HG03064 (cell line): Measurements from ENCODE around the gene ISOC2.
"Not testable (repeated sequence)": the region's sequence is repeated elsewhere in the genome, so short reads cannot be mapped to it uniquely, and the experiment has no call there.

Source experiments
- ATAC-seq: cut with Tn5 transposase; IDR thresholded peaks from one replicate; pipeline ENCODE4 v1.9.1; 2021; ENCODE audit warnings: low read depth; ENCODE audit not compliant: unreplicated experiment

ISOC2 gene, protein sequence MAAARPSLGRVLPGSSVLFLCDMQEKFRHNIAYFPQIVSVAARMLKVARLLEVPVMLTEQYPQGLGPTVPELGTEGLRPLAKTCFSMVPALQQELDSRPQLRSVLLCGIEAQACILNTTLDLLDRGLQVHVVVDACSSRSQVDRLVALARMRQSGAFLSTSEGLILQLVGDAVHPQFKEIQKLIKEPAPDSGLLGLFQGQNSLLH

DNA sequence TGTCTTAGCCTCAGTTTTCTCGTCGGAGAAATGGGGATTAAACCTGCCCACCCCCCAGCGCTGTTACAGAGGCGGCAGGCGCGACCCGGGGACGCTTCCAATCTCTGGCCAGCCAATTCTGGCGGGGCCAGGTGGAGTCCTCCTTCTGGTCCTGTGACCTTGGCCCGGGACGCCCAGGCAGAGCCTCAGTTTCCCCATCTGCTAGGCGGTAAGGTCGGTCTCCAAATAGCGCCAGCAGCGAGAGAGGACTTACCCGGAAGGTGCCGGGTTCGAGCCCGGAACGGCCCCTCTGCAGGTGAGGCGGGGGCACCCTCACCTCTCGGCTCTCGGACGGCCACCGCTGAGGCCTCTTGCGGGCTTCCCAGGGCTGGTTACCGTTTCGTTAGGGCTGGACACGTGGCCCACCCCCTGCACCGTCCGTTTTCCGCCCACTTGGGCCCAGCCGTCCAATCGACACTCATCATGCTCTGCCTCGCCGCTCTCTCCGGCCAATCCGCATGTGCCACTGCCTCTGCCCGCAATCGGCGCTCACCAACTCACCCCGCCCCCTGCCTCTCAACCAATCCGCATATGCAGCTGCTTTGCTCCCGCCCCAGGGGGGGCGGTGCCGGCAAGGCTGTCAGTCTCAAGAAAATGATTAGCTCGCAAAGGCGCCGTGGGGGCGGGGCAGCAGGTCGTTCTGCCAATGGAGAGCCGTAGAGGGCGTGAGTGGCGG lies at the start of gene ISOC2:
Gene ISOC2 (minus strand): TSS at position 384 of the 715 bp plus-strand sequence. CDS start 5,156 bp downstream, outside the sequence.
- peak; percentile 93 for ATAC-seq

DNA sequence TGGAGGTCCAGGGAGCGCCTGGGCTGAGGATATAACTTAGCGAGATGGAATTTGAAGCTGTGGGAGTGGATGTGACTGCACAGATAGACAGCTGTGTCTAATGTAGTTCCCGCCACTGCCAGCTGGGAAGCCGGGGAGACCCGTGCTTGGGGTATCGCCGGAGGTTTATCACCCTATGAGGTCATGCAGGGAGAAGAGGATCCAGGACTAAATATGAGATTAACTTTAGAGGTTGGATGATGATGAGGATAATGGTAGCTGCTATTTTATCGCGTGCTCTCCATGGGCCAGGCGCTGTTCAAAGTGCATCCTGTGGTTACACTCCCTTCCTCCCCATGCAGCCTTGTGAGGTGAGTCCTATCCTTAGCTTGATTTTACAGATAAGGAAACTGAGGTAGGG lies 46.7 kb upstream of the ISOC2 start:
- ATAC-seq: no peak

DNA sequence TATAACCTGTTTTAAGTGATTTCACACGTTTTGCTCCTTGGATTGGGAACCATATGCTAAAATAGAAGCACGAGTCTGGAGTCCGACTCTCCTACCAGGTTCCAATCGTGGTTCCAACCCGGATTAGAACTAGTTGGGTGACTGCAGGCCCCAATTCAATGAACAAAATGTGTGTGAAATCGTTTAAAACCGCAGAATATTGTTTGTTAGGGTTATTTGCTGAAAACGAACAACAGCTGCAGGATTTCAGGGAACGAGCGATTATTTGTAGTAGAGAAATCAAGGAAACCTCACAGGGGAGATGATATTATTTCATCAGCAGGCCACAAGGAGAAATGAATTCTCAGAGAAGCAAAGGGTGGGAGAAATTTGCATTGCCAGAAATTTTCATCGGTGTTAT lies 43.5 kb upstream of the ISOC2 start:
- ATAC-seq: no peak

DNA sequence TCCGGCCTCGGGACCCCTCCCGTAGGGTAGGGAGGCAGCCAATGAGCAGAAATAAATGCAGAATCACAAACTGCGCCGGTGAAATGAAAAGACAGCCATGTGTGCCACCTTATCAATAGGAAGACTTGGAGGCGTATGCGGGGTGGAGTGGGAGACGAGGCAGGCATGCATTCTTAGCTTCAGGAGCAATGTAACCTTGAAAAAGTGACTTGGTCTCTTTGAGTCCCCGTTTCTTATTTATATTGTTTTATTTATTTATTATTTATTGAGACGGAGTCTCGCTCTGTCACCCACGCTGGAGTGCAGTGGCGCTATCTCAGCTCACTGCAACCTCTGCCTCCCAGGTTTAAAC lies 42.8 kb upstream of the ISOC2 start:
- ATAC-seq: no peak

DNA sequence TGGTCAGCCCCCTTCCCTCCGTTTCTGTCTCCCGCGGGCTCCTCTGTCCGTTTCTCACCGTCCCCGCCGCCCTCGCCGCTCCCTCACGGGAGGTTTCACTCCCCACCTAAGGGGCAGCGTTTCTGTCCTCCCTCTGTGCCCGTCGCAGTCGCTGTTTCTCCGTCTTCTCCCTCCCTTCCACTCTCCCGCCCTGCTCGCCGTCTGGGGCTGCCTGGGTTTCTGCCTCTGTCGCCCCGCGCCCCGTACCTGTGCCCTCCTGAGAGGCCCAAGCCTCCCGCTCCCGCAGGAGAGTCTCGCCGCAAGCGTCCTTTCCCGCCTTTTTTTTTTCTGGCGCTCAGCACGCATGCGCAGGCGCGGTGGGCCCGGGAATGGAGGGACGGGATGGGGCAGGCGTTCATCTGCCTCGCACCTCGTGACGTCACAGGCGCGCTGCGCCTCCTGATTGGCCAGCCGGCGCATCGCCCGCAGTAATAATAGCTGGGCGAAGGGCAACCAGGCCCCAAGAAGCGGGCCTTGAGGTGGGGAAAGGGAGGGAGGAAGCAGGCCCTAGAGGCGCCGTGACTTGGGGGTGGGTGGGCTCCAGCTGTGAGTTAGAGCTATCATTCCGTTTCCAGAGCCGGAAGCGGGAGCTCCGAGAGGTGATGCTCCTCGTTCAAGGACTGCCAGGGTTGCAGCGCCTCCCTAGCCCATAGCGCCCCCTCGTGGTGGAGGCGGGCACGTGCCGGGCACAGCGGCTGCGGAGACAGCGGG lies 42.2 kb upstream of the ISOC2 start:
- ATAC-seq: no peak

DNA sequence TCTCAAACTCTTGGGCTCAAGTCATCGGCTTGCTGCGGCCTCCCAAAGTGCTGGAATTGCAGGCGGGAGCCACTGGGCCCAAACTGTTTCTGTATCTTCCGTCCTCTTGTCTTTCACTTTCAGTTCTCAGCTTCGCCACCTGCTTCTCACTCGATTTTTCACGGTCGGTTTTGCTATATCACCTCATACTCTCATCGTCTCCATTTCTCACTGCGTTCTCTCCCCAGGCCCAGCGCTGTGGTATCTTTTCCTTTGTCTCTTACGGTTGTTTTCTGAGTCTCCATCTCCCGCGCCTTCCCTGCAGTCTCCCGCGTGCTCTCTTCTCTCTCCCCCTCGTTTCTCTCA lies 41.7 kb upstream of the ISOC2 start:
- no peak for ATAC-seq

DNA sequence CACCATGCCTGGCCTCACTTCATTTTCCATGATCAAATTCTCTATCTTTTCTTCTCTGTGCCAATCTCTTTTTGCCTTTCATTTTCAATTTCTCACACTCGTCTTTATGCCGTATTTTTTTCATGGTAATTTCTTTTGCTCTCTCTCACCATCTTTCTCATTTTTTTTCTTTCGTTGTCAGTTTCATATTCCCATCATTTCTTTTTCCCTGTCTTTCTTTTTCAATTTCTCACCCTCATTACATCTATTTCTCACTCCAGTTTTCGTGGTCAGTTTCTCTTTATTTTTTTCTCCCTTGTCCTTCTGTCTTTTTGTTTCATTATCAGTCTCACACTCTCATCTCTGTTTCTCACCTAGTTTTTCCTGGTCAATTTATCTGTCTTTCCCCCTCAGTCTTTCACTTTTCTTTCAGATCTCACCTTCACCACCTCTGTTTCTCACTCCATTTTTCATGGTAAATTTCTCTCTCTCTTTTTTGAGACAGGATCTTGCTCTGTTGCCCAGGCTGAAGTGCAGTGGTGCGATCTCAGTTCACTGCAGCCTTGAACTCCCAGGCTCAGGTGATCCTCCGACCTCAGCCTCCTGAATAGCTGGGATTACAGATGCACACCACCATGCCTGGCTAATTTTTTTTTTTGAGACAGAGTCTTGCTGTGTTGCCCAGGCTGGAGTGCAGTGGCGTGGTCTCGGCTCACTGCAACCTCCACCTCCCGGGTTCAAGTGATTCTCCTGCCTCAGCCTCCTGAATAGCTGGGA lies 40.9 kb upstream of the ISOC2 start:
- no peak for ATAC-seq

DNA sequence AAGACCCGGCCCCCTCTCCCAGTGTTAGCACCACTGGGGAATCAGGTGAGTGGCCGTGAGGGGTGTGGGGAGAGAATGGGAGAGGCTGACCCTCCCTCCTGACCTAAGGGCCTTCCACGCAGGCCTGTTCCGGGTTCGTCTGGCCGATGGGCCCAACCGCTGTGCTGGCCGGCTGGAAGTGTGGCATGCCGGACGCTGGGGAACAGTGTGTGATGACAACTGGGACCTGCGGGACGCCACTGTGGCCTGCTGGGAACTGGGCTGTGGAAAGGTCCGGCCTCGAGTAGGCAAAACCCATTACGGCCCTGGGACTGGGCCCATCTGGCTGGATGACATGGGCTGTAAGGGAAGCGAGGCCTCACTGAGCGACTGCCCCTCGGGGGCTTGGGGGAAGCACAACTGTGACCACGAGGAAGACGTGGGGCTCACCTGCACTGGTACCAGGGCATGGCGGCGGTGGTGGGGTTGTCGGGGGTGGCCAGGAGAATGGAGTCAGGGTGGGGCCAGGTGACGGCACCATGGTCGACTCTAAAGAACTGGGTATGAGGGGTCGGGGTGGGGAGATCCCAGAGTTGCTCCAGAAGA lies 39.0 kb upstream of the ISOC2 start:
- ATAC-seq: no peak

DNA sequence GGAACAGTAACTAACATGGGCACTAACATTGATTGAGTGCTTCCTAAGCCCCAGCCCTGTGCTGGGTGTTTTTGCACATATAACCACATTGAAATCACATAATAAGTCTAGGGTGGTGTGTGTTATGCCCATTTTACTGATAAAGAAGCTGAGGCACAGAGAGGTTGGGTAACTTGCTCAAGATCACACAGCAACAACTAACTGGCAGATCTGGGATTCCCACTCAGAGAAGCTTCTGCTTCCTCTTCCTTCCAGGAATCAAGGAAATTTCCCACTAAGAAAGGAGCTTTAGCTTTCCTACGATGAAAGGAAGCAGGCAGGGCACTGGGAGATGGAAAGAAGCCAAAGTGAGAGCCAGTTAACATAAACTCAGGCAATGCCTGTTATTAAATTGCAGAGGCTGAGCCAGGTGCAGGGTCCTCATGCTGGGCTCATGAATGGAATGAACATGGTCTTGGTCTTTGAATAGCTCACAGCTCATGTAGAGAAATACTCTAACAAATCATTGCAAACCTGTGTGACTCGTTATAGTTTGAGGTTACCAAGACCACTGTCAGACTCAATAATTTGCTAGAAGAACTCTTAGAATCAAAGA lies 36.9 kb upstream of the ISOC2 start:
- ATAC-seq: no peak

DNA sequence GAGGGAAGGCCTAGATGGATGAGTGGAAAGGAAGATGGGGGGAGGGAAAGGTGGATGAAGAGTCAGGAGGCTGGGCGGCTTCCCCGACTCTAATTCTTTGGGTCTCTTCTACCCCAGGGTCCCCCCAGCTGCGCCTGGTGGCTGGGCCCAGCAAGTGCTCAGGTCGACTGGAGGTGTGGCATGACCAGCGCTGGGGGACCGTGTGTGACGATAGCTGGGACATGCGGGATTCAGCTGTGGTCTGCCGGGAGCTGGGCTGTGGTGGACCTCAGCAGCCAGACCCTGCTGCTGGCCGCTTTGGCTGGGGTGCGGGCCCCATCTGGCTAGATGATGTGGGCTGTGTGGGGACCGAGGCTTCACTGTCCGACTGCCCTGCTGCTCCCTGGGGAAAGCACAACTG lies 36.3 kb upstream of the ISOC2 start:
- ATAC-seq: no peak

DNA sequence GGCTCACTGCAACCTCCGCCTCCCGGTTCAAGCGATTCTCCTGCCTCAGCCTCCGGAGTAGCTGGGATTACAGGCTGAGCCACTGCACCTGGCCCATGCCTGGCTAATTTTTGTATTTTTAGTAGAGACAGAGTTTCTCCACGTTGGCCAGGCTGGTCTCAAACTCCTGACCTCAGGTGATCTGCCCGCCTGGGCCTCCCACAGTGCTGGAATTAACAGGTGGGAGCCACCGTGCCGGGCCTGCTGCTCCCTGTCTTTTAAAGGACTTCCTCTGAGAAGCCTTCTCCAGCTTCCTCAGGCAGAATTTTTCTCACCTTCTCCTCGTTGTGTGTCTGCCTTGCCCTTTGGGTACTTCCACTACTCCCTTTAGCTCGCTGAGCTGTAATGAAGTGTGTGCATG lies 35.4 kb upstream of the ISOC2 start:
- ATAC-seq: not testable (repeated sequence)

DNA sequence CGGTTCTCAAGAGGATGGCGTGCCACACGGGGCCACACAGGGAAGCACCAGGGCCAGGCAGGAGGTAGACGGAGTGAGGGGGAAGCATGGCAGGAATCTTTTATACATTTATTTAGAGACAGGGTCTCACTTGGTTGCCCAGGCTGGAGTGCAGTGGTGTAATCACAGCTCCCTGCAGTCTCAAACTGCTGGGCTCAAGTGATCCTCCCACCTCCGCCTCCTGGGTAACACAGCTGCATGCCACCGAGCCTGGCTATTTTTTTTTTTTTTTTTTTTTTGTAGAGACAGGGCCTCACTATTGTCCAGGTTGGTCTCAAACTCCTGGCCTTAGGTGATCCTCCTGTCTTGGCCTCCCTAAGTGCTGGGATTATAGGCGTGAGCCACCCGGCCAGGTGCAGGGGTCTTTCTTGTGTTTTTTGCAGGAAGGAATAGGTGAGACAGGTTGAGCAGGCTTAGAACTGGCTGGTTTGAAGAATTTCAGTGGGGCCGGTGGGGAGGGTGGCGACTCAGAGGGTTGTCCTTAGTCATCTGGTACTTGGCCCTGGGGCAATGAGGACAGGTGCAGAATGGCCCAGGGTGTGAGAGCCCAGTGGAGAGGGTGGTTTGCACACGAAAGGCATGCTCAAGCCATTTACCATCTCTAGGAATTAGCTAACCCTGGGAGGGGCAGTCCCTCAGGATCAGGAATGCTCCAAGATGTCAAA lies 34.4 kb upstream of the ISOC2 start:
- ATAC-seq: no peak

DNA sequence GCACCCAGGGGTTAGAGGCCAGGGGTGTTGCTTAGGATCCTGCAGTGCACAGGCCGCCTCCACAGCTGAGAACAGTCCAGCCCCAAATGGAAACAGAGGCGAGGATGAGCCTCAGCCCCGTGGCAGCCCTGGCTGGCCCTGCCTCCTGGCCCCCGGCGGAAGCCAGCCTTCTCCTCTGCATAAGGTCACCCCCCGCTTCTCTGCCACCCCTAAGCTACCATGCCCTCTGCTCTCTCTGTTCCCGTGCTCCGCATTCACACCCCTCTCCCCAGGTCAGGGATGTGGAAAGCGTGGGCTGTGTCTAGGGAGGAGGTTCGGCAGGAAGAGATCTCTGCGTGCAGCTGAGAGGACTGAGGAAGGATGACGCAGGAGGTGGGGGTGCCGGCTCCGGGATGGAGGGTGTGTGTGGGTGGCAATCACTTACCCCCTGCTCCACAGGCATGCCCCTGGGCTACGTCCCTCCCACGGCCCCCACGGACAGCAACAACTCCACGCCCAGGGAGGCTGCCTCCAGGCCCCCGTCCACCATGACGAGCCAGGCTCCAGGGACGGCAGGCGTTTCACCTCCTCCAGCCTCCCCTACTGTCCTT lies 32.8 kb upstream of the ISOC2 start:
- no peak for ATAC-seq

DNA sequence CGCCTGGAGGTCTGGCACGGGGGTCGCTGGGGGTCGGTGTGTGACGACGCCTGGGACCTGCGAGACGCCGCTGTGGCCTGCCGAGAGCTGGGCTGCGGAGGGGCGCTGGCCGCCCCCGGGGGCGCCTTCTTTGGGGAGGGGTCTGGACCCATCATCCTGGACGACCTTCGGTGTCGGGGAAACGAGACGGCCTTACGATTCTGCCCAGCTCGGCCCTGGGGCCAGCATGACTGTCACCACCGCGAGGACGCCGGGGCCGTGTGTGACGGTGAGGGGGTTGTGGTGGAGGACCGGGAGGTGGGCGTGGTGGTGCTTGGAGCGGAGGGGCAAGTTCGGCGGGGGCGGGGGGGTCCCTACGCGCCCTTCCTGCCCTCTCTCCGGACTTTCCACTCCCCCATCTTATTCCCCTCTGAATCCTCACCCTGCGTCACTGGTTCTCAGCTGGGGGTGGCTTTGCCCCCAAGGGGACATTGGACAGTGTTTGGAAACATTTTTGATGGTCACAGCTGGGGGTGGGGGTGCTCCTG lies 32.3 kb upstream of the ISOC2 start:
- ATAC-seq: no peak

DNA sequence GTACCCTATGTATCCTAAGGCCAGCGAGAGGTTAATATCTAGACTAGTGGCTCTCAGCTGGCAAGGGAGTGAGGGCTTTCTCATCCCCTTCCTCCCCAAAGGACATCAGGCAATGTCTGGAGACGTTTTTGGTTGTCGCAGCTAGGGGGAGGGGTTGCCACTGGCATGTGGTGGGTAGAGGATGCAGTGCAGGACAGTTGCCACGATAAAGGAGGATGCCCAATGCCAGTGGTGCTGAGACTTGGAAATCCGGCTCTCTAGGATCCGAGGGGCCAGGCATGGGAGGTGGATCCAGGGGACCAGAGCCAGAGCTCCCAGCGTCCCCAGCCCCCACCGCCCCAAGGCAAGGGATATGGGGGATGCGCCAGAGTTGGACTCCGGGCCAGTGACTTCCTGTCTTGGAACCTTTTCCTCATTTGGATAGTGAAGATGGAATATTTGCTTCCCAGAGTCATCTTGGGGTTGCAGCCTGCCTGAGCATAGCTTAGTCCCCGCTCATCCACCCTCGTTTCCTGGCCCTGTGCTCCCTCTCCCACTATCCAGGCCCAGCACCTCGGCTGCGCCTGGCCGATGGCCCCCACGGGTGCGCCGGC lies 31.7 kb upstream of the ISOC2 start:
- no peak for ATAC-seq

DNA sequence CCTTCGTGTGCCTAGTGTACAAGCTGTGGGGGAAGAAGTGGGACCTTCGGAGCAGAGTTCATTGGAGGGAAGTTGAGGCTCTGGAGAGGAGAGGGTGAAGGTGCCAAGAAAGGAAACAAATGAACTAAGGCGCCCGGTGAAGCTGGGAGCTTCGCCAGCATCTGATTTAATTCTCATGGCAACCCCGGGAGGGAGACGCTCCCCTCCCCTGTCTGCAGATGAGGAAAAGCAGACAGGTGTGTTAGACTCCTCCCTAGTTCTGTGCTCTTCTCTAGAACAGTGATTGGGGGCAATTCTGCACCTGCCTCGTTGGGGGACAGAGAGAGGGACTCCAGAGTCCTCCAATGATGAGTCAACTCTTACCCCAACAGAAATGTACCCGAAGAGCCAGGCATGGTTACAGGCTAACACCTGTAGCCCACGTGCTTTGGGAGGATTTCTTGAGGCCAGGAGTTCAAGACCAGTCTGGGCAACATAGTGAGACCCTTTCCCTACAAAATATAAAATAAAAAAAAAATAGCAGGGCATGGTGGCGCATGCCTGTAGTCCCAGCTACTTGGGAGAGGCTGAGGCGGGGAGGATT lies 31.0 kb upstream of the ISOC2 start:
- ATAC-seq: no peak

DNA sequence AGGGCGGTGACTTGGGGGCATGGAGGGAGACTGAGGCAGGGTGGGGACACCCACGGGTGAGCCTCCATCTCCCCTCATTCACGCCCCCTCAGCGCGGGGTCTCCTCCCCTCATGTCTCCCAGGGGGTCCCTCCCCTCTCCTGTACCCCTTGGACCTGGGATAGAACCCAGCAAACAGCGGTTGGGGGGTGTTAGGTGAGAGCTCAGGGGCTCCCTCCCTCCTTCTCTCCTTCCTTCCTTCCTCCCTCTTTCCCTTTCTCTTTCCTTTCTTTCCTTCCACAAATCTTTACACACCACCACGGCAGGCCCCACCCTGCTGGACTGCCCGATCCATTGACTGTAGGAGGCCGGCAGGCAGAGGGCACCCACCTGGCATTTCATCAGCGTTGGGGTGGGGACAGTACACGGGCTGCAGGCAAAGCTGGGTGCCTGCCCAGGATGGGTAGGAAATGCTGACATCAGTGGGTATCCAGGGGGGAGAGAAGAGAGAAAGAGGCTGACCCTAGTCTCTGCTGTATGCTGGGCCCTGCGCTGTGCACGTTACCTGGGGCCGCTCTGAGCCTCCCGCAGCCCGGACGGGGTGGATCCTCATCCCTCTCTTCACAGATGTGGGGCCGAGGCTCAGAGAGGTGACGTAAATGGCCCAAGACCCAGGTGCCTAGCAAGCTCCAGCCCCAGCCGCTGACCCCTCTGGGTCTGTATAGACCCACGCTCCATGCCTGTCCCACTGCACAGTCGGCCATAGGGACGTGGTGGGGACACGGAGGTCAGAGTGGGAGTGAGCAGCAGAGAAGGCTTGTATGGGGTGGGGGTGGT lies 30.3 kb upstream of the ISOC2 start:
- ATAC-seq: no peak
